GM13976 (cell line): ENCODE data around the gene CCL17.
"Not testable (repeated sequence)": the region's sequence is repeated elsewhere in the genome, so short reads cannot be mapped to it uniquely, and the experiment has no call there.

Experiments
- DNase-seq: peaks from one replicate; pipeline ENCODE4 v3.0.0; 2012; ENCODE audit warnings: low spot score
- CTCF ChIP-seq: IDR thresholded peaks from 2 replicates; pipeline ENCODE4 v1.5.1; 2012; ENCODE audit warnings: borderline replicate concordance, mild to moderate bottlenecking; ENCODE audit not compliant: insufficient read depth; ENCODE audit errors: extremely low read depth, missing control alignments, control extremely low read depth
- in situ Hi-C: fragments of 300-500 bp; cut with MboI; formaldehyde crosslinking; loops from one replicate; pipeline ENCODE4 v1.12.0; 2022; ENCODE audit warnings: low sequenced_read_pairs, mixed read lengths, inconsistent platforms; ENCODE audit not compliant: unreplicated experiment

Gene CCL17

DNA sequence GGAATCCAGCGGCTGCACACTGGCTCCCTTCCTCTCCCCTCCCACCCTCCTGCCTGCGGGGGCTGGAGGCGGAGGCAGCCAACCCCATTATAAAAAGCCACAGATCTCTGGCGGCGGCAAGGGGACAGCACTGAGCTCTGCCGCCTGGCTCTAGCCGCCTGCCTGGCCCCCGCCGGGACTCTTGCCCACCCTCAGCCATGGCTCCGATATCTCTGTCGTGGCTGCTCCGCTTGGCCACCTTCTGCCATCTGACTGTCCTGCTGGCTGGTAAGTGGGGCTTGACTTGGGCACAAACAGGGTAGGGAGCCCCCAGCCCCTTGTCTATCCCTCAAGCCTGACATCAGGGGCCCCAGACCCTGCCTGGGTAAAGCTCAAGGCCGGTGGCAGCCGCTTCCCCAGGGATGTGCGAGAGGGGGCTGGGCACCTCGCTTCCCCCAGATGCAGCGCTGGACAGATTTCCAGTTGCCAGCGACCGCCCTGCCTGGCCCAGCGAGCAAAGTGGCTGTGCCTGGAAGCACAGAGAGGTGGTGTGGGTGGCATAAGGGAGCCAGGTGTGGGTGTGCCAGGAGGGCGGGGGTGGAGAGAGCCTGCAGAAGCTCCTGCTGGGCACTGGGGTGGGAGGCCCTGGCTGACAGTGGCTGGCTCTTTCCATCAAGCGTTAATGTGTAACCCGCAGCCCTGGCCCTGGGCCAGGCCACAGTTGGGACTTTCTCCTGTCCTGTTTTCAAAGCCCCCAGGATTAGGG, 32.0 kb upstream of the CCL17 start, which contains the start of gene CX3CL1:
Gene CX3CL1, plus strand, starts transcription at position 119 of the 745 bp plus-strand sequence. Its CDS starts 79 bp downstream, at position 198.
- no peak for TF ChIP-seq CTCF
- in situ Hi-C loops = no loop called here
- DNase-seq = no peak

GRCh38 chr16:57373117-57373947, 31.2 kb upstream of the CCL17 start:
- in situ Hi-C loops = no loop called here

GRCh38 chr16:57374067-57374534, 30.5 kb upstream of the CCL17 start:
- in situ Hi-C loops = no loop called here
- TF ChIP-seq CTCF = no peak
- no peak for DNase-seq

More at GRCh38 chr16:57373117-57373947, 31.2 kb upstream of the CCL17 start:
- DNase-seq = no peak
- no peak for TF ChIP-seq CTCF

DNA sequence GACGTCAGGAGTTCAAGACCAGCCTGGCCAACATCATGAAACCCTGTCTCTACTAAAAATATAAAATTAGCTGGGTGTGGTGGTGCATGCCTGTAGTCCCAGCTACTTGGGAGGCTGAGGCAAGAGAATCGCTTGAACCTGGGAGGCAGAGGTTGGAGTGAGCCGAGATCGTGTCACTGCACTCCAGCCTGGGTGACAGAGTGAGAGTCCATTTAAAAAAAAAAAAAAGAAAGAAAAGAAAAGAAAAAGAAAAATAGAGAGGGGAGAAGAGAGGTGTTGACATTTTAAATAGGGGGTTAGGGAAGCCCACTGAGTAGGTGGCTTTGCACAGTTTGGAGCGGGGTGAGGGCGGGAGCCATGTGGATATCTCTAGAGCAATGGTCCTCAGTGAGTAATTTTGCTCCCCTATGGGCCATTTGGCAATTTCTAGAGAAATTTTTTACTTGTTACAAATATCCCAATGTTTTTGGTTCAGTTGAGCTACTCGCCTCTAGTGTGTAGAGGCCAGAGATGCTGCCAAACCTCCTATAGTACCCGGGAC, 29.6 kb upstream of the CCL17 start:
- DNase-seq, in situ Hi-C loops: not testable (repeated sequence)

- TF ChIP-seq CTCF = no peak
- no peak for DNase-seq
- in situ Hi-C loops = no loop called here
Observed at GRCh38 chr16:57376313-57376818, 28.2 kb upstream of the CCL17 start.

DNA sequence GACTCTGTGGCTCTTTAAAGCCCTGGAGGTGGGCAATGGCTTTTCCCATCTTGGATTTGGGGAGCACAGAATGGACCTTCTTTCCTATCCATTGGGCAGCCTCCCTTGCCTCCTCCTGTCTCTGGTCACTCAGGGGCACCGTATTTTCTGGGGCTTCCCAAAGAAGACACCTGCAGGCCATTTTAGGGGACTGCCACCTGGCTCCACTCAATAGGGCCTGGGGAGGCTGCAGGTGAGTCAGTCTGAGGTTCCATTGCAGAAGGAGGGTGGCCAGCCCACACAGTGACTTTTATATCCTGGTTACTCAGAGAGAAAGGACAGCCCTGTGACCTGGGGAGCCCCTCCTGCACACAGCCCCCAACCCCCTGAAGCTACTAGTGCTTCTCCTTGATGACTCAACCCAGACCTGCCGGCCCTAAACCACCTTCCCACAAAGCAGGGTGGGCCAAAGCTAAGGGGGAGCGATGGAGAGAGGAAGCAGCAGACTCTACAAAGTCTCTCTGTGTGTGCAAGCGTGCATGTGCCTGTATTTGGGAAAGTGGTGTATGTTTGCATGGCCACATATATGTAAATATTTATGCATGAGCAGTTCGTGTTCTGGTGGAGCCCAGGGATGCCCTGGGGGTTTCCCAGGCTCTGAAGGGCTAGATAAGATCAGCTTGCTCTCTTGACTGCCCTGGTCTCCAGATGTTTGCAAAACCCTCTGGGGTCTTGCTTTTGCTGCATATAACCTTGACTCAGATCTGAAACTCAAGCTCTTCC, 27.3 kb upstream of the CCL17 start:
- TF ChIP-seq CTCF = no peak
- peak; percentile 85 for DNase-seq
- in situ Hi-C loops = no loop called here
